ENCODE data around the gene CAMK1D.
A peak's percentile ranks its signal among the peaks of the same experiment; 100 is the strongest.

CAMK1D gene

DNA sequence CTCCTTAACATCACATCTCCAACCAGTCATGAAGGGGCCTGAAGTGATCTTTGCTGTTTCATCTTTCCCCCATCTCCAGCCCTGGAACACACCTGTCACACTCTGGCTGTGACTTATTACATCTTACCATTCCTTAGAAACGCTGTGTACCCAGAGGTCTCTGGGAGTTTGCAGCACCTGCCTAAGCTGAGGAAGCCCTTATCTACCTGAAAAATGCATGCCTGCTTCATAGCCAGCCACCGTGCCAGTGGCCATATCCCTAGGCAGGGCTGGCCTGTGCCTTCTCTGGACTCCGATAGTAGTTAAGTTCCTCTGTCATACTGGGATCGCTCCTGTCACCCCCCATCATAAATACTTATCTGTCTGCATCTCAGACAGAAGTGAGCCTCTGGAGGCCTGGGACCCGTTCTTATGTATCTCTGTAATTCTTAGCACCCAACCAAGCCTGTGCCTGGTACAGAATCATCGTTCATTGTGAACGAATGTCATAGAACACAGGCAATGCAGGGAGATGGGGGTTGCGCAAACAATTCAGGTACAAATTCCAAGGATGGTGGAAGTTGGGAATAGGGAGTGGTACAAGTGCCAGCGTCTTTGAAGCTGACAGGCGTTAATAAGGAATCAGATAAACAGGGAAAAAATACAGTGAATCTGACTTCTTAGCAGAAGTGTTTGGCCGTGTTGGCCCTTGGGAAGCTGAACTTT, 254.6 kb downstream of the CAMK1D start:
- no peak for DNase-seq (ENCODE audit: low read depth)
- TF ChIP-seq, protein P1, sequence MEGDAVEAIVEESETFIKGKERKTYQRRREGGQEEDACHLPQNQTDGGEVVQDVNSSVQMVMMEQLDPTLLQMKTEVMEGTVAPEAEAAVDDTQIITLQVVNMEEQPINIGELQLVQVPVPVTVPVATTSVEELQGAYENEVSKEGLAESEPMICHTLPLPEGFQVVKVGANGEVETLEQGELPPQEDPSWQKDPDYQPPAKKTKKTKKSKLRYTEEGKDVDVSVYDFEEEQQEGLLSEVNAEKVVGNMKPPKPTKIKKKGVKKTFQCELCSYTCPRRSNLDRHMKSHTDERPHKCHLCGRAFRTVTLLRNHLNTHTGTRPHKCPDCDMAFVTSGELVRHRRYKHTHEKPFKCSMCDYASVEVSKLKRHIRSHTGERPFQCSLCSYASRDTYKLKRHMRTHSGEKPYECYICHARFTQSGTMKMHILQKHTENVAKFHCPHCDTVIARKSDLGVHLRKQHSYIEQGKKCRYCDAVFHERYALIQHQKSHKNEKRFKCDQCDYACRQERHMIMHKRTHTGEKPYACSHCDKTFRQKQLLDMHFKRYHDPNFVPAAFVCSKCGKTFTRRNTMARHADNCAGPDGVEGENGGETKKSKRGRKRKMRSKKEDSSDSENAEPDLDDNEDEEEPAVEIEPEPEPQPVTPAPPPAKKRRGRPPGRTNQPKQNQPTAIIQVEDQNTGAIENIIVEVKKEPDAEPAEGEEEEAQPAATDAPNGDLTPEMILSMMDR (IDR thresholded peaks at IDR 0.05; ENCODE audit: control insufficient read depth, extremely low read depth, insufficient read depth), result no peak
- no peak overlapping the region for H3K4me3 ChIP-seq (ENCODE audit: low read depth, low read length)

DNA sequence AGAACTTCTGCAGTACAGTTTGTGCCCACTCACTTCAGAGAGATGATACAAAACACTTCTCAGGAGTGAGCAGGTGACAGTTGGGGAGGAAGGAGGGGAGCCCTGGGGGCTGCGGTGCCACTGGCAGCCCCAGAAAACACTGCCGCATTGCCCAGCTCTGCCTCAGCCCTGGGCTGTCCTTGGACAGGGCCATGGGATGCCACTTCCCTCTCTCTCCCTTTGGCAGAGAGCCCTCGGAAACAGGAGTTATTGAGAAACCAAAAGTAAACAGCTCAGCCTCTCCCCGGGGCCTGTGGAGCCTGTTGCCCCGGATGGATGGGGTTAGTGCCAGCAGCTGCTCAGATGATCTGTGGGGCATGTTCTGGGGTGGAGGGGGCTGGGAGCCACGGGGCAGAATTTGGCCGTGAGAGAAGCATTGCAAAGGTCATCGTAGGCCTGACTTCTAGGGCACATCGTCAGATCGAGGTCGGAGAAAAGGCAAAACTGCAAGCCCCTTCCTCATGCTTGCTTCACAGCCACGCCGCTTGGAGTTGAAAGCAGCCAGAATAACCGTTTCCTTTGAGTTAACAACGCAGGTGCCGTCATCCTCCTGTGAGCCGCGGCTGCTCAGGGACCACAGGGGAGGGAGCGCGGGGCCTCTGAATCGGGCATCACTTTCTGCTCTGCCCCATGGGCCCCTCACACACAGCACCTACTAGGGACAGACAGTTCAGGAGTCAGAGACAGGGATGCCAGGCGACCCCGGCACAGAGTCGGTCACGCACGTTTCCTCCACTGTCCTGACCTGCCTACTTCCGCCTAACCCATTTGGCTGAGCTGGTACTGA, 256.4 kb downstream of the CAMK1D start:
- no peak overlapping the region for H3K4me3 ChIP-seq (ENCODE audit: low read depth, low read length)
- DNase-seq (ENCODE audit: low read depth), result peak; percentile 94
- TF ChIP-seq, protein P1 (IDR thresholded peaks at IDR 0.05; ENCODE audit: control insufficient read depth, extremely low read depth, insufficient read depth), result no peak

DNA sequence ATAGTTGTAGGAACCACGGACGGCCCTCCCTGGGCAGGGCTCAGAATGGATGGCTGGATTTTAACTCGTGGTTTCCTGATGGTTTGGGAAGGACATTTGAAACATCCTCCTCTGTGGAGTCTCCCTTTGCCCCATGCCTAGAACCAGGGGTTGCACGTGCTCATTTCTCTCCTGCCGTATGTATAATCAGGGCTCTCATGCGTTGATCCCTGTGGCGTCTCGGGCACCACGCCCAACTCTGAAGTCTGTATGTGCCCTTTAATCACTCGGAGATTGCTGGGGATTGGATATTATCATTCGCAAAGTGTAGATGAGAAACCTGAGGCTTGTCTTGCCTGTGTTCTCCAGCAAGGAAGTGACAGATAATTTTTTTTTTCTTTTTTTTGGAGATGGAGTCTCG, 257.1 kb downstream of the CAMK1D start:
- TF ChIP-seq, protein P1 (IDR thresholded peaks at IDR 0.05; ENCODE audit: control insufficient read depth, extremely low read depth, insufficient read depth), result no peak
- no peak overlapping the region for H3K4me3 ChIP-seq (ENCODE audit: low read depth, low read length)
- DNase-seq (ENCODE audit: low read depth), result no peak

DNA sequence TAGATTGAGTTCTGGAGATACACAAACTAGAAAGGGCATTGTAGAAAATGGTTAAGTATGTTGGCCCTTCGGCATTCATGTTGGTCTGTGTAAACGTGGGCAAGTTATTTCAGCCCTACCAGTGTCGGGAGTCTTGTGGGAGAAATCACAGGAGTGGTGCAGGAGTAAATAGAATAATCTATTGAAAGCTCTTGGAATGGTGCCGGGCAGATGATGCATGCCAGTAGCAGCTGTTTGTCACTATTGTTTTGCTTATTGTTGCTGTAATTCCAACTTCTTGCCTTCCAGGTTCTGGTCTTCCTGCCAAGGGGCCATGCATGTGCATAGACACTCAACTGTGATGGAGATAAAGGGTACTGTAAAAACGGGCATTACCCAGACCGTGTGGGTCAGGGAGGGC, 259.4 kb downstream of the CAMK1D start:
- DNase-seq (ENCODE audit: low read depth), result no peak
- no peak overlapping the region for H3K4me3 ChIP-seq (ENCODE audit: low read depth, low read length)
- TF ChIP-seq, protein P1 (IDR thresholded peaks at IDR 0.05; ENCODE audit: control insufficient read depth, extremely low read depth, insufficient read depth), result no peak

DNA sequence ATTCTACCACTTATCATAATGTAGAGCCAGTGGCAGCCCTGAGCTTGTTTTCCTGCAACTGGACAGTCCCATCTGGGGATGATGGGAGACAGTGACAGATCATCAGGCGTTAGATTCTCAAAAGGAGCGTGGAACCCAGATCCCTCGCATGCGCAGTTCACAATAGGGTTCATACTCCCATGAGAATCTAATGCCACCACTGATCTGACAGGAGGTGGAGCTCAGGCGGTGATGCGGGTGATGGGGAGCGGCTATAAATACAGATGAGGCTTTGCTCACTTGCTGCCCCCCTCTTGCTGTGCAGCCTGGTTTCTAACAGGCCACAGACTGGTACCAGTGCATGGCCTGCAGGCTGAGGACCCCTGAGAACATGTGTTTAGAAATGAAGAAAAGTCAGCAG, 260.1 kb downstream of the CAMK1D start:
- TF ChIP-seq, protein P1 (IDR thresholded peaks at IDR 0.05; ENCODE audit: control insufficient read depth, extremely low read depth, insufficient read depth), result no peak
- no peak for DNase-seq (ENCODE audit: low read depth)
- H3K4me3 ChIP-seq (ENCODE audit: low read depth, low read length), result no peak overlapping the region

DNA sequence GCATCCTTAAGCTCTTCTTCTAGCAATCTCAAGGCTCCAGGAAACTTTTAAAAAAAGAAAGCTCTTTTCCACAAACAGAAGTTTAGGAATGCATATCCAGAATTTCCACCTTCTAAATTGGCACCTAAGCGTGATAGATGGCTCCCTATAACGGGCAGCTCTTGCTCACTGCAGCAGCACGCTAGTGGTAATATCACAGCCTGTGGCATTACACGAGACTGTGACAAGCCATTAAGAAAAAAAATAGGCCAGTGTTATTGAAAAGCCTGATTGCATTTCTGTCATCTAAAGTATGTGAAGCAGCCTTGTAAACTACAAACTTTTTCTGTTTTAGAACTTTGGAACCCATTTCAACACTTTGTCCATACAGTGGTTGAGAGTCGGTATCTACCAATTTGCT, 263.8 kb downstream of the CAMK1D start:
- TF ChIP-seq, protein P1 (IDR thresholded peaks at IDR 0.05; ENCODE audit: control insufficient read depth, extremely low read depth, insufficient read depth), result no peak
- DNase-seq (ENCODE audit: low read depth), result no peak
- no peak overlapping the region for H3K4me3 ChIP-seq (ENCODE audit: low read depth, low read length)
